Vagina (tissue), 2 donors: Measurements from ENCODE around the gene SIAH1. TPM values are rescaled to one million over a fixed set of nuclear protein-coding genes. Genes with fewer than 3 reads are reported as not detected.

Source experiments
- DNase-seq, 2 donors: peaks; one replicate each; pipeline ENCODE4 v3.0.0-alpha.2; 2017; ENCODE audit errors: extremely low spot score in 2 of 2
- H3K27ac ChIP-seq: fragments of 200-600 bp; sonication (generic); one replicate; pipeline ENCODE4 v1.5.1; 2019
- H3K27me3 ChIP-seq: fragments of 200-600 bp; sonication (generic); one replicate; pipeline ENCODE4 v1.5.1; 2019
- H3K36me3 ChIP-seq, 2 donors: fragments of 200-600 bp; sonication (generic); one replicate each; pipeline ENCODE4 v1.5.1; 2017 to 2019
- H3K4me1 ChIP-seq: fragments of 200-600 bp; sonication (generic); one replicate; pipeline ENCODE4 v1.5.1; 2019
- H3K4me3 ChIP-seq, 2 donors: fragments of 200-600 bp; sonication (generic); 1 replicate in 1 of 2; 2 replicates in 1 of 2; pipeline ENCODE4 v1.5.1; 2016 to 2019
- H3K9me3 ChIP-seq: fragments of 200-600 bp; sonication (generic); one replicate; pipeline ENCODE4 v1.5.1; 2019
- POLR2A ChIP-seq, 2 donors: fragments of 450-650 bp; IDR thresholded peaks; one replicate each; pipeline ENCODE4 v1.6.1; 2017; ENCODE audit warnings: antibody characterized with exemption in 2 of 2, mild to moderate bottlenecking in 2 of 2, moderate library complexity in 2 of 2
- POLR2AphosphoS5 ChIP-seq, 2 donors: sonication (generic); formaldehyde crosslinking; IDR thresholded peaks; one replicate each; pipeline ENCODE4 v1.9.0; 2017; ENCODE audit warnings: antibody characterized with exemption in 2 of 2, mild to moderate bottlenecking in 2 of 2, low read depth in 1 of 2; ENCODE audit not compliant: insufficient read depth in 1 of 2
- intact Hi-C: fragments of 100-400 bp; cut with DNase I; formaldehyde crosslinking; loops from one replicate; pipeline ENCODE4 v1.15.1; 2023
- total RNA-seq: library from RNA; depleted of rRNA; stranded (reverse); fragments of >200 nt; gene quantifications from one replicate; pipeline ENCODE4 v1.2.3, GENCODE V29; 2016
- TF ChIP-seq, protein P1 (sequence below), 3 experiments: fragments of 450-650 bp in 2 of 3; fragments of 200-600 bp in 1 of 3; sonication (generic) in 1 of 3; IDR thresholded peaks; one replicate each; pipeline ENCODE4 v1.5.1; 2017 to 2019; ENCODE audit warnings: antibody characterized with exemption in 3 of 3, mild to moderate bottlenecking in 2 of 3, moderate library complexity in 2 of 3

Gene SIAH1
- total RNA-seq, 1 donor from 2014 or later: 26.8 TPM

DNA sequence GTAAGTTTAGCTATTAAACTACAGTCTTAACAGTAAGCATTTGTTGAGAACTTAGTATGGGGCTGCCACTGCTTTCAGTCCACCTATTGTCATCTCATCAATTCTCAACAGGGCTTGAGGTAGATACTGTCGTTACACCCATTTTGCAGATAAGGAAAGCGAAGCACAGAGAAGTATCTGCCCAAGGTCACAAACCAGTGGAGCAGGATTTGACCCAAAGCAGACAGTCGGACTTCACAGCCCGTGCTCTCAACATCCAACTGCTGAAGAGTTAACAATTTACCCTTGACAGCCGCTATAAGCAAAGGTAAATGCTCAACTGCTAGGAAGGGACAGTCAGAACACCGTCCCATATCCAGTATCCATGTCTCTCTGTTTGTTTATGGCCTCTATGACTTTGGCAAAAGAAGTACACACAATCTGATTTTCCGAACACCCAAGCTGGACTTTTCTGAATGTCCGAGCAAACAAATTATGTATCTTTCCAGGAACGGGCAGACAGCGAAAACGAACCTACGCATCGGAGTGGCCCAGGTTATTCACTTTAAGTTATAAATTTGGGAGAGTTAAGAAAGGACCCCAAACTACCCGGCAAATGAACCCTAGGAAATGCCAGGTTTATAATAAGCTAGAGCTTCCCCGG is 1.2 kb downstream of the SIAH1 start:
- Histone ChIP-seq H3K27ac (peak overlapping the region; percentile 99), H3K36me3 (no peaks in the 10 kb centered on the region), H3K4me3 (peak overlapping the region; percentile 94 to 96), H3K4me1 (peaks cover 55% of the 10 kb centered on the region), H3K27me3 (no peaks in the 10 kb centered on the region), H3K9me3 (no peaks in the 10 kb centered on the region)
- intact Hi-C loops: loop anchor here (10.0 kb wide), 2 partner anchors 151 to 221 kb away; no protein-coding TSS in a partner anchor
- TF ChIP-seq POLR2AphosphoS5 (IDR thresholded peaks at IDR 0.05; ENCODE audit: insufficient read depth in 1 of 2, low read depth in 1 of 2) (no peak), POLR2A (IDR thresholded peaks at IDR 0.05) (peak in 1 of 2 donors; percentile 7)
- TF ChIP-seq, protein P1, sequence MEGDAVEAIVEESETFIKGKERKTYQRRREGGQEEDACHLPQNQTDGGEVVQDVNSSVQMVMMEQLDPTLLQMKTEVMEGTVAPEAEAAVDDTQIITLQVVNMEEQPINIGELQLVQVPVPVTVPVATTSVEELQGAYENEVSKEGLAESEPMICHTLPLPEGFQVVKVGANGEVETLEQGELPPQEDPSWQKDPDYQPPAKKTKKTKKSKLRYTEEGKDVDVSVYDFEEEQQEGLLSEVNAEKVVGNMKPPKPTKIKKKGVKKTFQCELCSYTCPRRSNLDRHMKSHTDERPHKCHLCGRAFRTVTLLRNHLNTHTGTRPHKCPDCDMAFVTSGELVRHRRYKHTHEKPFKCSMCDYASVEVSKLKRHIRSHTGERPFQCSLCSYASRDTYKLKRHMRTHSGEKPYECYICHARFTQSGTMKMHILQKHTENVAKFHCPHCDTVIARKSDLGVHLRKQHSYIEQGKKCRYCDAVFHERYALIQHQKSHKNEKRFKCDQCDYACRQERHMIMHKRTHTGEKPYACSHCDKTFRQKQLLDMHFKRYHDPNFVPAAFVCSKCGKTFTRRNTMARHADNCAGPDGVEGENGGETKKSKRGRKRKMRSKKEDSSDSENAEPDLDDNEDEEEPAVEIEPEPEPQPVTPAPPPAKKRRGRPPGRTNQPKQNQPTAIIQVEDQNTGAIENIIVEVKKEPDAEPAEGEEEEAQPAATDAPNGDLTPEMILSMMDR (IDR thresholded peaks at IDR 0.05): no peak
- no peak for DNase-seq

DNA sequence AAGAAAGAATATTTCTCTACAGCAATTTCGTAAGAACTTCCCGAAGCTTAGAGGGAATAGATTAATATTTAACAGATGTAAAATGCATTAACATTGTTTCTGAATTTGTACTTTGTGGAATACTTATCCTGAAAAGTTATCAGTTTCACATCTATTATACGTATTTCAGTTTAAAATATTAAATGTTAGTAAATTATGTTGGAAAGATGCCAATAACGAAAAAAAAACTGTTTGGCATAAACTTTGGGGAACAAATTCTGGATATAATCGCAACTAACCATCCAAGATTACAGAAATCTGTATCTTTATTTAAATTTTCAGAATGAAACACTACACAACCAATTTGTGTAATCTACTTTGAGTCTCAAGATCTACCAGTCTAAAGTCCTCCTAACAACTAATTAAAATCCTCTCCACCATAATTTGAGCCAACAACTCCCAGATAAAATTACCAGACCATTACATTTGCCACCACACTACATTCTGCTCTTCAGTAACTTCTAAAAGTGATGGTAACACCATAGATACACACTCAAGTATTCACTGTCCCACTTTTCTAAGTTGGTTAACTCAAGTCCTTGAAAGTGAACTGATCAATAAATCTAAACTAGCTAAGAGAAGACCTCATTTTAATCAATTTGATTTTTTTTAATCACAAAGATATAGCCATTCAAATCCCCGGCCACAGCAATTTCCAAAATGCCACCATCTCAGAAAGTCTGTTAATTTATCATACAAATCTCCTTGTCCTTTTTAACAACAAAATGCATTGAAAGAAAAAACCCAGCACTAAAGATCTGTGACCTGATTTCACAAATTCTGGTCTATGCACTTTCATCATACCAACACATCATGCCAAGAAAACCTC is 2.0 kb downstream of the SIAH1 start:
- TF ChIP-seq POLR2AphosphoS5 (IDR thresholded peaks at IDR 0.05; ENCODE audit: insufficient read depth in 1 of 2, low read depth in 1 of 2) (peak in 1 of 2 donors; percentile 33), POLR2A (IDR thresholded peaks at IDR 0.05) (no peak)
- Histone ChIP-seq H3K4me3 (peak overlapping the region; percentile 94 to 96), H3K9me3 (no peaks in the 10 kb centered on the region), H3K4me1 (peaks cover 63% of the 10 kb centered on the region), H3K27ac (peak overlapping the region; percentile 99), H3K27me3 (no peaks in the 10 kb centered on the region), H3K36me3 (no peaks in the 10 kb centered on the region)
- no peak for DNase-seq
- intact Hi-C loops: loop anchor here (10.0 kb wide), 2 partner anchors 152 to 222 kb away; no protein-coding TSS in a partner anchor

DNA sequence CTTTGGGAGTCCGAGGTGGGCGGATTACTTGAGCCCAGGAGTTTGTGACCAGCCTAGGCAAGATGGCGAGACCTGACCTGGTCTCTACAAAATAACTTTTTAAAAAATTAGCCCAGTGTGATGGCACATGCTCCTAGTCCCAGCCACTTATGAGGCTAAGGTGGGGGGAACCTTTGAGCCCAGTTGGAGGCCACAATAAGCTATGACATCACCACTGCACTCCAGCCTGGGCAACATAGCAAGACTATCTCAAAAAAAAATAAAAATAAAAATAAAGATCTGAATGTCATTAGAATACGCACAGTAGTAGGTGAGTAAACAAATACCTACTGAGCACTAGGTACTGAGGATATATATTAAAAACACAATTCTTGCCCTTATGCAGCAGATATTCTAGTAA is 3.1 kb downstream of the SIAH1 start:
- no peaks in the 10 kb centered on the region for H3K27me3 ChIP-seq
- no peak for DNase-seq
- peaks cover 74% of the 10 kb centered on the region for H3K4me1 ChIP-seq
- no peaks in the 10 kb centered on the region for H3K9me3 ChIP-seq
- no peaks in the 10 kb centered on the region for H3K36me3 ChIP-seq
- no peak overlapping the region for H3K4me3 ChIP-seq
- no peak overlapping the region for H3K27ac ChIP-seq
- no peak for TF ChIP-seq POLR2AphosphoS5 (IDR thresholded peaks at IDR 0.05; ENCODE audit: insufficient read depth in 1 of 2, low read depth in 1 of 2)
- TF ChIP-seq, protein P1 (IDR thresholded peaks at IDR 0.05): no peak
- no peak for TF ChIP-seq POLR2A (IDR thresholded peaks at IDR 0.05)
- intact Hi-C loops: loop anchor here (10.0 kb wide), 2 partner anchors 153 to 223 kb away; no protein-coding TSS in a partner anchor

DNA sequence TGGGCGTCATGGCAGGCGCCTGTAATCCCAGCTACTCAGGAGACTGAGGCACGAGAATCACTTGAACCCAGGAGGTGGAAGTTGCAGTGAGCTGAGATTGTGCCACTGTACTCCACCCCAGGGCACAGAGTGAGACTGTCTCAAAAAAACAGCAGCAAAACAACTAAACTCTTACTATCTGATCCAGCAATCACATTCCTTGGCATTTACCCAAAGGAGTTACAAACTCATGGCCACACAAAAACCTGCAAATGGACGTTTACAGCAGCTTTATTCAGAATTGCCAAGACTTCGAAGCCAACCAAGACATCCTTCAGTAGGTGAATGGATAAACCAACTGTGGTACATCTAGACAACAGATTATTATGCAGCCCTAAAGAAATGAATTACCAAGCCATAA is 4.0 kb downstream of the SIAH1 start:
- H3K27ac ChIP-seq: no peak overlapping the region
- TF ChIP-seq POLR2A (IDR thresholded peaks at IDR 0.05): no peak
- TF ChIP-seq, protein P1 (IDR thresholded peaks at IDR 0.05): no peak
- TF ChIP-seq POLR2AphosphoS5 (IDR thresholded peaks at IDR 0.05; ENCODE audit: insufficient read depth in 1 of 2, low read depth in 1 of 2): no peak
- no peaks in the 10 kb centered on the region for H3K9me3 ChIP-seq
- intact Hi-C loops: loop anchor here (10.0 kb wide), 2 partner anchors 154 to 224 kb away; no protein-coding TSS in a partner anchor
- peak in 1 of 2 donors; percentile 27 for DNase-seq
- peaks cover 80% of the 10 kb centered on the region for H3K4me1 ChIP-seq
- no peaks in the 10 kb centered on the region for H3K27me3 ChIP-seq
- H3K36me3 ChIP-seq: no peaks in the 10 kb centered on the region
- H3K4me3 ChIP-seq: no peak overlapping the region

DNA sequence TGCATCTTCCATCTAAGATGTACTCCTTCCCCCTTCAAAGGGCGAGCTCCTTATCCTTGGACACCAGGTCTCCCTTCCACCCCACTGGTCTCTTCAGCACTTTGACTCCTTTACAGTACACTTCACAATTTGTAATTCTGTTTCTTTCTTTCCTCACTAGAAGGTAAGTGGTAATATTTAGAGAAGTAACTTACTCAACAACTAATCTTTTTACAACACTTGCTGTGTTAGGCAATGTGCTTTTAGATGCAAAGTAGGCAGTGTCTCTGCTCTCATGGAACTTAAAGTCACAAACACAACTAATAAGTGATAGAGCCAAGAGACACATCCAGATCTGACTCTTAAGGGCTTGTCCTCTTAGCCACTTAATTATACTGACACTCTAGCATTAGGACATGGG is 6.4 kb downstream of the SIAH1 start:
- intact Hi-C loops: no loop called here
- peaks cover 98% of the 10 kb centered on the region for H3K4me1 ChIP-seq
- no peak overlapping the region for H3K4me3 ChIP-seq
- TF ChIP-seq POLR2AphosphoS5 (IDR thresholded peaks at IDR 0.05; ENCODE audit: insufficient read depth in 1 of 2, low read depth in 1 of 2) (no peak), POLR2A (IDR thresholded peaks at IDR 0.05) (no peak)
- TF ChIP-seq, protein P1 (IDR thresholded peaks at IDR 0.05): no peak
- H3K27ac ChIP-seq: no peak overlapping the region
- no peaks in the 10 kb centered on the region for H3K36me3 ChIP-seq
- H3K9me3 ChIP-seq: no peaks in the 10 kb centered on the region
- DNase-seq: peak in 1 of 2 donors; percentile 16
- no peaks in the 10 kb centered on the region for H3K27me3 ChIP-seq
